Cardiac muscle cell (in vitro differentiated cells and primary cell): ENCODE data around the gene SP110. TPM values are rescaled to one million over a fixed set of nuclear protein-coding genes. Genes with fewer than 3 reads are reported as not detected.

Source experiments
- DNase-seq, 2 donors: peaks; one replicate each; pipeline versions ENCODE4 v3.0.0 to v3.0.0-alpha.2; 2010 to 2017; ENCODE audit warnings: low read depth in 1 of 2, low spot score in 1 of 2
- H3K27ac ChIP-seq: fragments of 200-600 bp; sonication (generic); 2 replicates; pipeline ENCODE4 v1.5.1; 2016
- H3K27me3 ChIP-seq: fragments of 200-600 bp; sonication (generic); 2 replicates; pipeline ENCODE4 v1.6.0; 2016; ENCODE audit warnings: control low read depth
- H3K36me3 ChIP-seq: fragments of 200-600 bp; sonication (generic); 2 replicates; pipeline ENCODE4 v1.5.1; 2016; ENCODE audit warnings: control low read depth
- H3K4me1 ChIP-seq: fragments of 200-600 bp; sonication (generic); 2 replicates; pipeline ENCODE4 v1.8.1; 2017; ENCODE audit warnings: low read depth, mild to moderate bottlenecking, mixed run types
- H3K4me3 ChIP-seq: fragments of 200-600 bp; sonication (generic); 2 replicates; pipeline ENCODE4 v1.5.1; 2016; ENCODE audit warnings: mild to moderate bottlenecking
- H3K9me3 ChIP-seq: fragments of 200-600 bp; sonication (generic); 2 replicates; pipeline ENCODE4 v1.5.1; 2017; ENCODE audit warnings: low read depth, mild to moderate bottlenecking, control low read depth
- polyA plus RNA-seq: library from polyadenylated mRNA; unstranded; fragments of >200 nt; fragmentation: Nextera tagmentation; extraction: Ambion mirVana; gene quantifications from 2 replicates; pipeline ENCODE4 v1.2.1, GENCODE V29; 2016
- total RNA-seq: library from RNA; depleted of rRNA; stranded (reverse); fragments of >200 nt; gene quantifications from 2 replicates; pipeline ENCODE4 v1.2.3, GENCODE V29; 2016
- TF ChIP-seq, protein P1 (sequence below): IDR thresholded peaks from 2 replicates; pipeline ENCODE4 v1.5.1; 2012; ENCODE audit warnings: low read depth, mild to moderate bottlenecking, low read length

SP110 gene
- total and polyA plus RNA-seq, 2 experiments from 2014 or later = 0.95 to 2.4 TPM

DNA sequence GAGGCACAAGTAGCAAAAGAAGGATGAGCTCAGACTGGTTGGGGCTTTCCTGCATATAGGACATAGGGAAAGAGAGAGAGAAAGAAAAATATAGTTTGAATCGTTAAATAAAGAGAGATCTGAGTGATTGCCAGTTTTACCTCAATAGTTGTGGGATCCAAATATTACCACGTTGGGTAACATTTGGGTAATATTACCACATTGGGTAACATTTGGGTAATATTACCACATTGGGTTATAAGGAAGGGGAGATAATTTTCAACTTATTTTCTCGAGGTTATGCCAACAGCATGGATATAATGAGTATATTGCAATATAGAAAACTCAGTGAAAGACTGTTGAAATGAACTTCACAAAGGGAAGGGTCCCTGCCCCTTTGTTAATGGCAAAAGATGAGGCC, 26.4 kb upstream of the SP110 start:
- Histone ChIP-seq H3K27ac (no peak overlapping the region), H3K36me3 (no peaks in the 10 kb centered on the region), H3K4me3 (no peak overlapping the region), H3K27me3 (no peaks in the 10 kb centered on the region), H3K9me3 (no peaks in the 10 kb centered on the region), H3K4me1 (no peaks in the 10 kb centered on the region)
- TF ChIP-seq, protein P1, sequence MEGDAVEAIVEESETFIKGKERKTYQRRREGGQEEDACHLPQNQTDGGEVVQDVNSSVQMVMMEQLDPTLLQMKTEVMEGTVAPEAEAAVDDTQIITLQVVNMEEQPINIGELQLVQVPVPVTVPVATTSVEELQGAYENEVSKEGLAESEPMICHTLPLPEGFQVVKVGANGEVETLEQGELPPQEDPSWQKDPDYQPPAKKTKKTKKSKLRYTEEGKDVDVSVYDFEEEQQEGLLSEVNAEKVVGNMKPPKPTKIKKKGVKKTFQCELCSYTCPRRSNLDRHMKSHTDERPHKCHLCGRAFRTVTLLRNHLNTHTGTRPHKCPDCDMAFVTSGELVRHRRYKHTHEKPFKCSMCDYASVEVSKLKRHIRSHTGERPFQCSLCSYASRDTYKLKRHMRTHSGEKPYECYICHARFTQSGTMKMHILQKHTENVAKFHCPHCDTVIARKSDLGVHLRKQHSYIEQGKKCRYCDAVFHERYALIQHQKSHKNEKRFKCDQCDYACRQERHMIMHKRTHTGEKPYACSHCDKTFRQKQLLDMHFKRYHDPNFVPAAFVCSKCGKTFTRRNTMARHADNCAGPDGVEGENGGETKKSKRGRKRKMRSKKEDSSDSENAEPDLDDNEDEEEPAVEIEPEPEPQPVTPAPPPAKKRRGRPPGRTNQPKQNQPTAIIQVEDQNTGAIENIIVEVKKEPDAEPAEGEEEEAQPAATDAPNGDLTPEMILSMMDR = no peak
- no peak for DNase-seq

DNA sequence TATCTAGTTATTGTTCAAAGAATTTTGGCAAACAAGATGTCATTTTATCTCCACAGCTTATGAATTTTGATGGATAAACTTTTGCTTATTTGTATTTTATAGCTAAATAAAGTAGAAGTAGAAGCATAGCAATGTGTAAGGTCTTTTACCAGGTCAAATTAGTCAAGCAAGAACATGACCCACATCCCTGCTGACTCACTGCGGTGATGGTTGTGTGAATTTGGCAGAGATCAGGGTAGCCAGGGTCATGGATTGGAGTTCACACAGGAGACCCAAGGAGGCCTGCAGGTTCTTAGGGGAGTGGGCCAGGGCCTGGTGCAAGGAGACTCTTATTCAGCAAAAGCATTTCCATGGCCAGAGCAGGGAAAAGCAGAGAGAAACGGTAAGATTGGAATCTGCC, 24.4 kb upstream of the SP110 start:
- H3K4me3 ChIP-seq = no peak overlapping the region
- H3K9me3 ChIP-seq = no peaks in the 10 kb centered on the region
- H3K27me3 ChIP-seq = no peaks in the 10 kb centered on the region
- no peaks in the 10 kb centered on the region for H3K36me3 ChIP-seq
- TF ChIP-seq, protein P1 = no peak
- H3K4me1 ChIP-seq = no peaks in the 10 kb centered on the region
- no peak overlapping the region for H3K27ac ChIP-seq
- no peak for DNase-seq

DNA sequence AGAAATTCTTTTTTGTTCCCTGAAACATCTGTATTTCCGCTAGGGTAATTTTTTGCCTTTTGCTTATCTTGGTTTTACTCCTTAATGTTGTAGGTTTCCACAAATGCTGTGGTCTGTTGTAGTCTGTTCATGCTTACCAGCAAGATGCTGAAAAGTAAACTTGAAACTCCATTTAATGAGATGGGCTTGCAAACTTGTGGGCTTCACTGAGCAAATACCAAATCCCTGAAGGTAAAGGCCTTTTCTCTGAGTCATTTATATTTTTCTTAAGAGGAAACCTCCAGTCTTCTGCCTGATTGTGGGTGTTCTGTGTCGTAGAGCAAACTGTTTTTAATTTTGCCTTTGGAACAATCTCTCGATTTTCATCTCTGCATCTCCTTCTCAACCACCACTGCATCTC, 15.1 kb upstream of the SP110 start:
- Histone ChIP-seq H3K4me3 (no peak overlapping the region), H3K36me3 (no peaks in the 10 kb centered on the region), H3K27me3 (no peaks in the 10 kb centered on the region), H3K4me1 (no peaks in the 10 kb centered on the region), H3K27ac (no peak overlapping the region), H3K9me3 (no peaks in the 10 kb centered on the region)
- TF ChIP-seq, protein P1 = no peak
- DNase-seq = peak in 1 of 2 donors; percentile 6

DNA sequence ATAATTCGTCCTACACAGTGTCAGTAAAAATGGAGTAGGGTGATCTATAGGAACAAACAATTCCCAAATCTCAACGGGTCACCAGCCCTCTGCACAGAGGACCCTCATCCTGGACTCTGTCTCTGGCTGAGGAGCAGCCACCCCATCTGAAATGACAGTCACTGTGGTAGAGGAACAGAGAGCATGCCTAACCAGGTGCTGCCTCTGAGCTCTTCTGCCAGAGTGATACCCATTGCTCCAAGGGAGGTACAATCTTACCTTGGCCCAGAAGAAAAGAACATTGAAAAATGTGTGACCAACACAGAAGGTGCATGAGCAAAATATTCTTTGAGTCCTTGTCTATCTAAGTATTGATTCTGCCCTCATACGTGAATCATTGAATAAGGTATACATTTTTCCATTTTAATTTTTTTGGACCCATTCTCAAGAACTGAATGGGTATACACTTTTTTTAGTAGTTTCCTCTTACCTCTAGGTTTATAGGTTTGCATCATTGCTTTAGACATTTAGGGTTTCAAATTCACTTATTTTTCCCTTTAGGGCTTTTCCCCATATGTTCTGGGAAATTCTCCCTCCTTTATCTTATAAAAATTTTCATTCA, 14.4 kb upstream of the SP110 start:
- Histone ChIP-seq H3K4me1 (no peaks in the 10 kb centered on the region), H3K9me3 (no peaks in the 10 kb centered on the region), H3K4me3 (no peak overlapping the region), H3K27ac (no peak overlapping the region), H3K27me3 (no peaks in the 10 kb centered on the region), H3K36me3 (no peaks in the 10 kb centered on the region)
- no peak for DNase-seq
- TF ChIP-seq, protein P1 = no peak

DNA sequence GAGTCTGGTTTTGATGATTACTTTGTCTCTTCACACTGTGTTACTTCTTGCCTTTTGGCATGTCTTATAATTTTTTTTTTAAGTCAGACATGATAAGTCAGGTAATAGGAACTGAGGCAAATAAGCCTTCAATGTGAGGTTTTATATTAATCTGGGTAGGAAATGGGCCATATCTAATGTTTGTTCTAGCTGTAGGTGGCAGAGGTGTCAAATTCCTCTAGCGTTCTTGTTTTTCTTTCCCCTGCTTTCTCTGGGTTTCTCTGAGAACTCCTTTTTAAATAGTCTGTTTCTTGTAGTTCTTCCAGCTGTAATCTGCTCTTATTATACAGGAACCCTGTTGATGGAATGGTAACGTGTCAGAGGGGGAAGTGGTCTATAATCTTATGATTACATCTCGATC, 11.5 kb upstream of the SP110 start:
- DNase-seq = no peak

More for the DNA sequence above, 11.5 kb upstream of the SP110 start:
- H3K27me3 ChIP-seq = no peaks in the 10 kb centered on the region
- no peaks in the 10 kb centered on the region for H3K36me3 ChIP-seq
- H3K27ac ChIP-seq = no peak overlapping the region
- no peaks in the 10 kb centered on the region for H3K9me3 ChIP-seq
- H3K4me3 ChIP-seq = no peak overlapping the region
- TF ChIP-seq, protein P1 = no peak
- no peaks in the 10 kb centered on the region for H3K4me1 ChIP-seq
